Common myeloid progenitor, CD34-positive (primary cell): Measurements from ENCODE around the gene TMEM86A.

Experiments
- CTCF ChIA-PET: fragments of 350-600 bp; sonication (Branson Sonifier 250); formaldehyde crosslinking; loops from one replicate; lab custom pipeline; 2021; ENCODE audit warnings: antibody characterized with exemption; lab: Charles Lee
- POLR2A ChIA-PET: fragments of 350-600 bp; sonication (Branson Sonifier 250); formaldehyde crosslinking; loops from one replicate; lab custom pipeline; 2021; ENCODE audit warnings: antibody characterized with exemption; lab: Charles Lee
- DNase-seq, 3 donors: peaks; one replicate each; pipeline versions ENCODE4 v3.0.0 to v3.0.0-alpha.2; 2013
- H3K27ac ChIP-seq, 2 experiments: 1 replicate in 1 of 2; 2 replicates in 1 of 2; pipeline ENCODE4 v1.7.0; 2013; ENCODE audit warnings: inconsistent platforms in 2 of 2, low read length in 2 of 2, mild to moderate bottlenecking in 2 of 2, low read depth in 1 of 2, moderate library complexity in 1 of 2; ENCODE audit not compliant: severe bottlenecking in 2 of 2, insufficient read depth in 1 of 2, poor library complexity in 1 of 2
- H3K27me3 ChIP-seq, 5 experiments: replicated peaks in 2 of 5; 1 replicate in 3 of 5; 2 replicates in 2 of 5; pipeline versions ENCODE4 v1.6.1 to v1.7.0; 2013; ENCODE audit warnings: low read length in 4 of 5, mild to moderate bottlenecking in 2 of 5, moderate library complexity in 2 of 5, inconsistent platforms in 1 of 5; ENCODE audit not compliant: insufficient read depth in 5 of 5, control insufficient read depth in 4 of 5
- H3K36me3 ChIP-seq, 4 experiments: 1 replicate in 2 of 4; 2 replicates in 2 of 4; pipeline versions ENCODE4 v1.6.1 to v1.7.0; 2013; ENCODE audit warnings: low read length in 3 of 4, control low read depth in 1 of 4, mild to moderate bottlenecking in 1 of 4; ENCODE audit not compliant: control insufficient read depth in 4 of 4, insufficient read depth in 4 of 4
- H3K4me1 ChIP-seq, 4 experiments: 1 replicate in 3 of 4; 2 replicates in 1 of 4; pipeline versions ENCODE4 v1.6.1 to v1.7.1; 2013; ENCODE audit warnings: low read length in 3 of 4, mild to moderate bottlenecking in 3 of 4, control low read depth in 1 of 4, inconsistent platforms in 1 of 4, moderate library complexity in 1 of 4; ENCODE audit not compliant: control insufficient read depth in 4 of 4, insufficient read depth in 4 of 4; ENCODE audit errors: control extremely low read depth in 1 of 4
- H3K4me3 ChIP-seq, 7 experiments: 1 replicate in 4 of 7; 2 replicates in 3 of 7; pipeline versions ENCODE4 v1.5.1 to v1.7.0; 2013; ENCODE audit warnings: mild to moderate bottlenecking in 7 of 7, low read length in 6 of 7, moderate library complexity in 6 of 7, inconsistent platforms in 2 of 7, low read depth in 2 of 7, control low read depth in 1 of 7; ENCODE audit not compliant: insufficient read depth in 4 of 7, control insufficient read depth in 1 of 7; ENCODE audit errors: extremely low read depth in 1 of 7
- H3K9me3 ChIP-seq, 5 experiments: 1 replicate in 4 of 5; 2 replicates in 1 of 5; pipeline versions ENCODE4 v1.6.1 to v1.7.1; 2013; ENCODE audit warnings: low read length in 4 of 5, mild to moderate bottlenecking in 2 of 5, inconsistent platforms in 1 of 5, low read depth in 1 of 5, moderate library complexity in 1 of 5; ENCODE audit not compliant: control insufficient read depth in 4 of 5, insufficient read depth in 2 of 5; ENCODE audit errors: control extremely low read depth in 1 of 5
- WGBS: methylation state at CpG from one replicate; pipeline ENCODE4 v1.1.5; 2013; ENCODE audit not compliant: insufficient coverage; 5-methylcytosine and 5-hydroxymethylcytosine counted together

The TMEM86A gene

DNA sequence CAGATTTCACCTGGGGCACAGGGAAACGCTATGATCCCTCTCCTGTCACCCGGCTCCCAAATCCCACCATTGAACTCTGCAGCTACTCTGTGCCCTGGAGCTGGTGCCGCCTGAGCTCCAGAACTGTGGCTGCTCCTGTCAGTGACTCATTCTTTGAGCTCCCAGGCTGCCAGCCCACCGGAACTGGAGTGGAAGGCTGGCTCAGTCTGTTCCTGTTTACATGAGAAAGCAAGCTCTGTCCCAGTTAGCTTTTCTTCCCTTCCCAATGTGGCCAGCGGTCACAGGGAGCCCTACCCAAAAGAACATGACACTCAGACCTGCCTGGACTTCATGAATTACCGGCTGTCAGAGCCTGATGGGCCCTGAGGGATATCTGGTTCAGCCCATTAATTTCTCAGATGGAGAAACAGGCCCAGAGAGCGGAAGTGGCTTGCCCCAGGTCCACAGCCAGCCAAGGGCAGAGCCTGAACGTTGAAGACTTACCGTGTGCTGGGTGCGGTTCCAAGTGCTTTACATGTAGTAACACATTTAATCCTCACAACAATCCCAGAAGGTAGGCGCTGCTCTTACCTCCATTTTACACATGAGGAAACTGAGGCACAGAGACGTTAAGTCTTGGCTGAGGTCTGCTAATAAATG, 51.2 kb downstream of the TMEM86A start:
- H3K4me3 ChIP-seq, result no peak overlapping the region
- CTCF ChIA-PET, result interaction anchor here (5.0 kb wide), 1 partner anchor 12 kb away, joined by 19 read pairs; no protein-coding TSS in a partner anchor
- no peaks in the 10 kb centered on the region for H3K9me3 ChIP-seq
- H3K4me1 ChIP-seq, result peaks cover 0 to 8% (median 3%) of the 10 kb centered on the region in 4 experiments
- peak in 2 of 3 donors; percentile 42 to 56 for DNase-seq
- H3K27ac ChIP-seq, result no peak overlapping the region
- H3K27me3 ChIP-seq, result no peaks in the 10 kb centered on the region
- POLR2A ChIA-PET, result no interaction called here
- 66% methylated on average over 9 of the region's 12 CpGs for WGBS
- no peaks in the 10 kb centered on the region for H3K36me3 ChIP-seq

DNA sequence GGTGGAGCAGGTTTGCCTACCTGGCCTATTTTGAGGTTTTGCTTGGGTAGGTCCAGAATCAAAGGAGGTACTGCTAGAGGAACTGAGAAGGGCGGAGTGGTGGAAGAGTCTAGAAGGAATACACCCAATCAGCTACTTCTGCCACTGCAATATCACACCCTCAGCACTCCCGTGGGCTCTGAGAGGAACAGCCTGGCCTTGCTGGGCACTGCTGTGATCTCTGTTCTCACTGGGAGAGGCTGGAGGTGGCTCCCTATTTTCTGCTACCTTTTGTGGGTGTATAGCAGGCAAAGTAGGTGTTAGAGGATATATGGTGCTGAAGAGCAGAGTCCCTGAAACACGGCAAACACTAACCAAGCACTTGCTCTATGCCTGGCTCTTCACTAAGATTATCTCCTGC, 52.4 kb downstream of the TMEM86A start:
- ChIA-PET CTCF (interaction anchor here (1.3 to 5.0 kb wide), 2 partner anchors 8 to 13 kb away, joined by 3 to 19 read pairs; no protein-coding TSS in a partner anchor), POLR2A (no interaction called here)
- Histone ChIP-seq H3K4me3 (no peak overlapping the region), H3K36me3 (no peaks in the 10 kb centered on the region), H3K27me3 (no peaks in the 10 kb centered on the region), H3K4me1 (peaks cover 0 to 8% (median 3%) of the 10 kb centered on the region in 4 experiments), H3K27ac (no peak overlapping the region), H3K9me3 (no peaks in the 10 kb centered on the region)
- DNase-seq, result no peak
- WGBS, result no CpG with 5 or more reads among the region's 3 CpGs

GRCh38 chr11:18752502-18752901, 53.9 kb downstream of the TMEM86A start:
- POLR2A ChIA-PET, result no interaction called here
- no peaks in the 10 kb centered on the region for H3K9me3 ChIP-seq
- 86% methylated on average over 3 of the region's 3 CpGs for WGBS
- no peaks in the 10 kb centered on the region for H3K36me3 ChIP-seq
- H3K27ac ChIP-seq, result no peak overlapping the region
- H3K4me3 ChIP-seq, result no peak overlapping the region
- CTCF ChIA-PET, result interaction anchor here (1.1 to 5.0 kb wide), 3 partner anchors 10 to 16 kb away, joined by 3 to 19 read pairs (median 5); no protein-coding TSS in a partner anchor
- DNase-seq, result no peak
- H3K4me1 ChIP-seq, result peaks cover 0 to 8% (median 3%) of the 10 kb centered on the region in 4 experiments
- no peaks in the 10 kb centered on the region for H3K27me3 ChIP-seq

- H3K4me3 ChIP-seq, result no peak overlapping the region
- CTCF ChIA-PET, result interaction anchor here (1.4 kb wide), 1 partner anchor 9 kb away, joined by 3 read pairs; no protein-coding TSS in a partner anchor
- H3K27ac ChIP-seq, result no peak overlapping the region
- peaks cover 0 to 7% (median 1%) of the 10 kb centered on the region in 4 experiments for H3K4me1 ChIP-seq
- no peak for DNase-seq
- no peaks in the 10 kb centered on the region for H3K9me3 ChIP-seq
- no peaks in the 10 kb centered on the region for H3K36me3 ChIP-seq
- H3K27me3 ChIP-seq, result no peaks in the 10 kb centered on the region
- 94% methylated on average over 5 of the region's 5 CpGs for WGBS
- POLR2A ChIA-PET, result no interaction called here
These were observed 55.7 kb downstream of the TMEM86A start for GRCh38 chr11:18754308-18754707.
